Activated CD8-positive, alpha-beta memory T cell treated with anti-CD3 and anti-CD28 coated beads, Interleukin-2, amount 50 U/mL, for 48 hours (primary cell): ENCODE data around the gene MLLT3.

ENCODE experiments used
- DNase-seq: peaks from one replicate; pipeline ENCODE4 v3.0.0-alpha.2; 2020

The MLLT3 gene

GRCh38 chr9:20624201-20625002 is 2.1 kb upstream of the MLLT3 start:
- no peak for DNase-seq

GRCh38 chr9:20623748-20624124 is 1.4 kb upstream of the MLLT3 start:
- DNase-seq = no peak

- peak; percentile 77 for DNase-seq
These were observed 885 bp upstream of the MLLT3 start for GRCh38 chr9:20623021-20623747.

GRCh38 chr9:20621471-20622329 is 599 bp downstream of the MLLT3 start:
- DNase-seq = peak; percentile 82

- peak; percentile 76 for DNase-seq
These were observed 1.4 kb downstream of the MLLT3 start for GRCh38 chr9:20620650-20621470.

GRCh38 chr9:20619487-20620200 is 2.7 kb downstream of the MLLT3 start:
- DNase-seq = peak; percentile 55

- no peak for DNase-seq
These were observed 3.9 kb downstream of the MLLT3 start for GRCh38 chr9:20618361-20618802.

- no peak for DNase-seq
These were observed 5.5 kb downstream of the MLLT3 start for GRCh38 chr9:20616808-20617207.

GRCh38 chr9:20614602-20615216 is 7.6 kb downstream of the MLLT3 start:
- DNase-seq = no peak

GRCh38 chr9:20611691-20612287 is 10.5 kb downstream of the MLLT3 start:
- DNase-seq = no peak

- DNase-seq = no peak
These were observed 11.7 kb downstream of the MLLT3 start for GRCh38 chr9:20610591-20610990.

GRCh38 chr9:20608582-20608981 is 13.7 kb downstream of the MLLT3 start:
- no peak for DNase-seq

- DNase-seq = no peak
These were observed 15.6 kb downstream of the MLLT3 start for GRCh38 chr9:20606652-20607051.

- no peak for DNase-seq
These were observed 17.7 kb downstream of the MLLT3 start for GRCh38 chr9:20604562-20604961.

GRCh38 chr9:20603524-20604268 is 18.6 kb downstream of the MLLT3 start:
- DNase-seq = no peak

GRCh38 chr9:20601292-20601691 is 21.0 kb downstream of the MLLT3 start:
- DNase-seq = no peak

GRCh38 chr9:20599195-20599594 is 23.1 kb downstream of the MLLT3 start:
- no peak for DNase-seq

- DNase-seq = no peak
These were observed 23.9 kb downstream of the MLLT3 start for GRCh38 chr9:20598367-20598766.

GRCh38 chr9:20597862-20598261 is 24.4 kb downstream of the MLLT3 start:
- DNase-seq = no peak

GRCh38 chr9:20594608-20595007 is 27.7 kb downstream of the MLLT3 start:
- no peak for DNase-seq
